Dermis microvascular lymphatic vessel endothelial cell (primary cell): ENCODE measurements around the gene LHX4. TPM values are rescaled to one million over a fixed set of nuclear protein-coding genes. Genes with fewer than 3 reads are reported as not detected.
A peak's percentile ranks its signal among the peaks of the same experiment; 100 is the strongest.

Source experiments
- DNase-seq, 2 donors: peaks; one replicate each; pipeline versions ENCODE4 v3.0.0 to v3.0.0-alpha.2; 2010; ENCODE audit warnings: low read depth in 2 of 2
- total RNA-seq: library from RNA; depleted of rRNA; stranded (reverse); fragments of >200 nt; gene quantifications from 2 replicates; pipeline ENCODE4 v1.2.1, GENCODE V29; 2014

The LHX4 gene
- total RNA-seq, 1 donor from 2014 or later: not detected

DNA sequence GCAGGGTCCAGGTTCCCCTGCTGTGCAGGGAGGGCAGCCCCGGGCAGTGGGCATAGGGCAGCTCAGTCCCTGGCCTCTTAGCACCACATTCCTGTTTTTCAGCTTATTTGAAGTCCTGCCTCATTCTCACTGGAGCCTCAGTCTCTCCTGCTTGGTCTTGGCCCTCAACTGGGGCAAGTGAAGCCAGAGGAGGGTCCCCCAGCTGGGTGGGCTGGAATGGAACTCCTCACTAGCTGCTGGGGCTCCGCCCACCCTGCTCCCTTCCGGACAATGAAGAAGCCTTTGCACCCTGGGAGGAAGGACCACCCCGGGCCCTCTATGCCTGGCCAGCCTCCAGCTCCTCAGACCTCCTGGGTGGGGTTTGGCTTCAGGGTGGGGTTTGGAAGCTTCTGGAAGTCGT is 32.8 kb upstream of the LHX4 start:
- DNase-seq: no peak

GRCh38 chr1:180198196-180198595 is 31.9 kb upstream of the LHX4 start:
- no peak for DNase-seq

DNA sequence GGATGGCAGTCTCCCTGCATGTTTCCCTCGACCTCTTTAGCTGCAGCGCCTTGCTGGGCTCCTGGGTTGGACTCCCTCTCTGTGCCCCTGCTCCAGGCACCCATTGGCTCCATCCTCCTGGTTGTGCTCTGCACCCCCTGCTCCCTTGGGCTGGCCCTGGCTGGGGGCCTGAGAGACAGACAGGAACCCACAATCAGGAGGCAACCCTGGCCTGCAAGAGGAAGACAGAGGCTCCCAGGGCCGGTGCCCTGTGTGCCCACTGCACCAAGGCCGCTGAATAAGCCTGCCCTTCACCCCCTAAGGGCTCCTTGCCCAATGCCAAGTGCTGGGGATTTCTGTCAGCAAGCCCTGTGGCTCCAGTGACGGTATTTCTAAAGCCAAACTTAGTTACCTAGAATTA is 31.5 kb upstream of the LHX4 start:
- DNase-seq: no peak

DNA sequence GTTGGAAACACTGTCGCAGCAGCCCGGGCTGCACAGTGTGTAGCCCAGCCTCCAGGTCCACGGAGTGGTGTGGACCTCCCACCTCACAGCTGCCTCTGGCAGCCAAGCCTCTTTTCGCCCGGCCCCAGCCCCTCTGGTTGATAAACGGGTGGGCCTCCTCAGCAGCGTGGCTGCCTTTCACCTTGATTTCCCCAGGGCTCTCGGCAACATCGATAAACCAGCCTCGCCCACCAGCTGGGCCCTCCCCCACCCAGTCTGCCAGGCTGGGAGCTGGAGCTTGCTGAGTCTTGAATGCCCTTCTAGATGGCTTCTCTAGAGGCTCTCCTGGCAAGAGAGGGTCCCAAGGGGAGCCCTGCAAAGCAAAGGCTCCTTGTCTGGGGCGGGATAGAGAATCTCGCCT is 31.0 kb upstream of the LHX4 start:
- DNase-seq: no peak

DNA sequence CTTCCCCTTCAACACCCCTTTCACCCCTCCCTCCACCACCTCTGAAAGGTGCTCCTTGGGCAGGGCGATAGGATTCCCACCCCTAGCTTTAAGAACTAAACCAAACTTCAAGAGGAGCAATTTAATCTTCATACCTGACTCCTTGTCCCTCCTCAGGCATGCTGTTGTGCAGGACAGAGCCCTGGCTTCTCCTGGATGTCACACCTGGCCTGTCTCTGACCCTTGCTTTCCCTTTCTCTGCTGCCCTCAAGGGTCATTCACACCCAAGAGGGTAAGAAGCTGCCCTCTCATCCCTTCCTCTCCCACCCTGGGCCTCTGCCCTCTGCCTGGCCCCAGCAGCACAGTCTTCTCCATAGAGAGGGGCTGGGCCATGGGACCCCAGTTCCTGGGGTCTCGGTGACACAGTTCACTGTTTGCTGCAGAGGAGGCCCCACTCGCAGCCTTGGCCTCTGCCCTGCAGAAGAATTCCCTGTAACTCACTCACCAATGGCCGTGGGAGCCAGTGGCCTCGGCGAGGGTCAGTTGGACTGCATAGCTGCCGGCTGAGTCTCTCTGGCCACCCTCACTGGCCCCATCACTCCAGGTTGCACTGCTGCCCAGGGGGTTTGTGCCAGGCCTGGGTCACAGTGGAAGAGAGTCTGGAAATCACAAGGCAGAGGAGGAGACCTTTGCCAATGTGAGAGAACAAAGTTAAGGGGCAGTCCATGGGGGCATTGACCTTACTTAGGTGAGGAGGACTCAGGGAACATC is 28.4 kb upstream of the LHX4 start:
- no peak for DNase-seq

- DNase-seq: peak in 1 of 2 donors; percentile 19
Measured at GRCh38 chr1:180202588-180202987, 27.5 kb upstream of the LHX4 start.

- no peak for DNase-seq
Measured at GRCh38 chr1:180204231-180204630, 25.8 kb upstream of the LHX4 start.

- no peak for DNase-seq
Measured at GRCh38 chr1:180206581-180206980, 23.5 kb upstream of the LHX4 start.

- DNase-seq: no peak
Measured at GRCh38 chr1:180208264-180208663, 21.8 kb upstream of the LHX4 start.

DNA sequence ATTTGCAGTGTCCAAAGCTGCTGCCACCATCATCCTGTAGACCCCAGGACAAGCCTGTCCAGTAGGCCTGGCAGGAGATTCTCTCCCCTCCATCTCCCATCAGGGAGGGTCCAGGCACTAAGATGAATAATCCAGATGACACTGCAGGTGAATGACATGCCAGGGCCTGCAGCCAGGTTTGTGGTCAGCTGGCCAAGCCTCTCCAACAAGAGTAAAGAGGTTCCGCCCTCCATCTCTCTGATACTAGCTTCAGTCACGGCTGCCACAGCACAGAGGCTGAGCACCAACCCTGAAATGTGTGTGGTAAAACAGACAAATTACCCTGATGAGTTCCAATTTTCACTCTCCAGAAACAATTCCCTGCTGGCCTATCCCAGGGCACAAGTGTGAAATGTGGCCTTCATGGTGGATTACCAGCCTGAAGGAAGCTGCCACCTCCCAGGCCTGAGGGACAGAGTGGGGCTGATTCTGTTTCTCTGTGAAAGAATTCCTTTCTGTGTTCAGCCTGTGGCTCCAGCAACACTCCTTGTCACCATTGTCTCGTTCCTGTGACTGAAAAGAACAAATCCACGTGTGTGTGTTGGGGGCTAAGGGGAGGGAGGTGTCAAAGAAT is 19.9 kb upstream of the LHX4 start:
- DNase-seq: no peak

GRCh38 chr1:180211156-180211859 is 18.8 kb upstream of the LHX4 start:
- DNase-seq: no peak

DNA sequence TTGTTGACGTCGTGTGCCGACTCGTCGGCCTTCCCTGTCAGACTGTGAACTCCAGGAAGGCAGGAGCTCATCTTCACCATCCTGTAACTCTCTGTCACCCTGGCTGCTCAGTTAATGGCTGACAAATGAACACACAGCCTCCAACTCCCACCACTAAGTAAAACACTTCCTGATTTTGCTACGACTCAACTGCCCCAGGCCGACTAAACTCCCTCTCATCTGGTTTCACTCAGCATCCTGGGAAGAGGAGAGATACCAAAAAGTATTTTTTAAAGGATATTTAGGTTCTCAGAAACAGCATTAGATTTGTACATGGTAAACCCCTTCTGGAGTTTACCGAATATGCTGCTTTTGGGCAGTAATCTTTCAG is 18.2 kb upstream of the LHX4 start:
- no peak for DNase-seq

DNA sequence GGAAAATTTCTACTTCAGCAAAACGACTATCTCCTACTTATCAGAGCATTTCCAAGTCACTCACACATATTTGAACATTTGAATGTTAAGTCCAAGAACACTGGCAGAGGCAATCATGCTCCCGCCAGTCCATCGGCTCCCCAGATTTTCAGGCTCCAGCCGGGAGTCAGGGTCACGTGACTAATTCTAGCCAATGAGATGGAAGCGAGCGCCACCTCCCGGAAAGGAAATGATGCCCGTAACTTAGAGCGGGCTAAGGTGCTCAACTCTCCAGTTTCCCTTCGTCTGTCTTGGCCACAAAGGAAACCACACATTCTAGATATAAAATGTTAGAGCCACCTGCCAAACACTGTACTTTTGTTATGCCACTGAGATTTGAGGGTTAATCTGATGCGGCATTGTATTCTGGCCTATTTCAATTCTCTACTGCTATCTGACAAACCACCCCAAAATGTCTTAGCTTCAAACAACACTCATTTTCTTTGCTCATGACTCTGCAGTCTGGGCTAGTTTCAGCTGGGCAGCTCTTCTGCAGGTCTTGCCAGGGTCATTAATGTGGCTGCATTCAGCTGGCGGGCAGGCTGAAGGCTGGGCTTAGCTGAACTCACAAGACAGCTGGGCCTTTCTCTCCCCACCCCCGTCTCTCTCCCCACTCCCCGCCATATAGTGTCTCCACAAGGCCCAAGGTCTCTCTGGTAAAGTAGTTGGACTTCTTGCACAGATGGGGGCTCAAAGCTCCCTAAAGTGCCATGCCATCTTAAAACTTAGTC is 16.5 kb upstream of the LHX4 start:
- no peak for DNase-seq

DNA sequence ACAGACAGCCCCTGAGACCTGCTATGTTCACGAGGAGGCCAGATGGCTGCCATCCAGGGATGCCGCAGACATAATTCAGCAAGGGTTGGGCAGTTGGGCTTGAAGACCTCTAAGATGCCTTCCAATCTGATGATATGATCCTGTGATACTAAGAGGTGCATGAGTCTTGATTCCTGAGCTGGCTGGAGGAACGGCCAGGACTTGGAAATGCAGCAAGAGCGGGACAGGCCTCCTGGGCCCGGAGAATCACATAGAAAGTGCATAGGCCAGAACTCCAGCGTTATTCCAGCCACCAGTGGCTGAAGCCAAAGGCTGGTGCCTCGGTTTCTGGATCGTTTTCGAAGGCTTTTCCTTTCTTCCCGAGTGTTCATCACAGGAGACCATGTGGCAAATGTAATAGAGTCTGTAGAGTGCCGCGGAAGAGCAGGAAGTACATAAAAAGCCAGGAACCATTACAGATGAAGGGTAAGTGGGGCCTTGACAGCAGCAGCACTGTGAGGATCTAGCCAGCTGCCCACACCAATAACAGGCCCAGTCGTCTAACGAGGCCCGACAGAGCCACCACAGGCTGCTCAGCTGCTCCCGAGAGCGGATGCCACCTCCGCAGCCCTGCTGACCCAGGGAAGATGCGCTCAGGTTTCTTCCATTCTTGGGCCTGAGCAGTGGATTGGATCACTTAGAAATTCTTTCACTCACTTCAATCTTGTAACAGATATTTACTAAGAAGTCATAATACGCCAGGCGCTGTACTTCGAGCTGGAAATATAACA is 14.0 kb upstream of the LHX4 start:
- no peak for DNase-seq

DNA sequence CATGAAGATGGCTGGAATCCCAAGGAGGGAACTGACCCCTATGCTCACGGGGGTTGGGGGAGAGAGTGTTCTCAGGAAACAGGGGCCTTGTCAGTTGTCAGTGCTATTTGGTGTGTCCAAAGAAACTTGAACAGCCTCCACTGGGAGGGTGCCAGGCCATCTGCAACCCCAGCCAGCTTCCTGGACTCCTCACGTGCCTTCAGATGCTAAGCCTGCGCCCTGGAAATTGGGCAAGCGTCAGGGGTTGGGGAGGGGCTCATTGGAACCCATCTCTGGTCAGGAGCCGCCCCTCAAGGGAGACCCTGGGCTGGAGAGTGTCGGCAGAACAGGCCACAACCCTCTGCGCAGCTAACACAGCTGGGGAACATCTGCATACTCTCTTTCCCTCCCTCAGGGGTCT is 13.1 kb upstream of the LHX4 start:
- no peak for DNase-seq

- no peak for DNase-seq
Measured at GRCh38 chr1:180218806-180219765, 11.0 kb upstream of the LHX4 start.

GRCh38 chr1:180219776-180220175 is 10.3 kb upstream of the LHX4 start:
- no peak for DNase-seq

DNA sequence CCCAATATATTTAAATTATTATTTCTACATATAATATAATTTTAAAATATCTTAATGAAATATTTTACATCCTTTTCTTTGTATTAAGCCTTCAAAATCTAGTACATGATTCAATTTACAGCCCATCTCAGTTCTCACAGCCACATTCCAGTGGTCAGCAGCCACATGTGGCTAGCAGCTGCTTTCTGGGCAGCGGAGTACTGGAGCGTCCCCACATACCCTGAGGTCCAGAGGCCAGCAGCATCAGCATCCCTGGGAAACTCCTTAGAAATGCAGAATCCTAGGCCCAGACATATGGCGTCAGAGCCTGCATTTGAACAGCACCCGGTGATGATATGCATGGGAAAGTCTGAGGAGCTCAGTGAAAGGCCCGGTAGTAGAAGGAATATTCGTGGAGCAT is 8.6 kb upstream of the LHX4 start:
- no peak for DNase-seq

DNA sequence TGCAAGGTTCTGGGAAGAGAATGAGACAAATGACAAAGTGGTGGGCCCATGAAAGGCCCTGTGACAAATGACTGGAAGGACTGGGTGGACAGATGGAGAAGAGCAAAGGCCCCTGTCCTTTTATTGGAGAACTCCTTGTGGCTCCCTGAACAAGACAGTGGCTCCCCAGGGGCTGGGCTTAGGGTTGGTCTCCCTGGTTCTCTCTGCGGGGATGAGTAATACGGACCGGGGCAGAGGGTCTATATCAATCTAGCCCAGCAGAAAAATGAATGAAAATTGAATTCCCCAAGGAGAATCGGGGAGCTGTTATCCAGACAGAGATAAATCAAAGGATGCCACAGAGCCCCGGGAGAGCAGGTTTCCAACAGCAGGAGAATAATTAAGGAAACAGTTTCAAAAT is 5.2 kb upstream of the LHX4 start:
- no peak for DNase-seq

DNA sequence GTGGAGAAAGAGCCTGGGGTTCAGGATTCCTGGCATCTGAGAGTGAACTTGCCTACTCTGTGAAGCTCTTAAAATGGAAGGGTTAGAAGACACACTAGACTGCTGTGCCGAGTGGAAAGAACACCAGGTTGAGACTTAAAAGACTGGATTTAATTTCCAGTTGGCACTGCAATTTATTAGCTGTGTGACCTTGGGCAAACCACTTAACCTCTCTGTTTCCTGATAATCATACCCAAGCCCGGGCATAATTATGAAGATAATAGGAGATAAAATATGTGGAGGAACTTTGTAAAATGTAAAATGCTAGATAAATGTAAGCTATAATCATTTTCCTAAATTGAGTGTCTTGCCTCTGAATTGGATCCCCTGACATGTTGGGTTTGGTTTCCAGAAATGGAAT is 4.7 kb upstream of the LHX4 start:
- no peak for DNase-seq
